H1 (cell line): Measurements from ENCODE around the gene BRIX1. TPM values are rescaled to one million over a fixed set of nuclear protein-coding genes. Genes with fewer than 3 reads are reported as not detected.
A peak's percentile ranks its signal among the peaks of the same experiment; 100 is the strongest.

ENCODE experiments used
- CTCF ChIA-PET: fragments of 300-600 bp; sonication (Branson Sonifier 250); formaldehyde crosslinking; loops from one replicate; lab custom pipeline; 2021; ENCODE audit not compliant: partially characterized antibody; lab: Charles Lee
- POLR2A ChIA-PET: fragments of 300-600 bp; sonication (Branson Sonifier 250); formaldehyde crosslinking; loops from one replicate; lab custom pipeline; 2021; ENCODE audit warnings: inconsistent platforms; ENCODE audit not compliant: partially characterized antibody; lab: Charles Lee
- DNase-seq, 2 experiments: peaks; one replicate each; pipeline versions ENCODE4 v3.0.0 to v3.0.0-alpha.2; 2010 to 2022; ENCODE audit warnings: low spot score in 2 of 2, low read depth in 1 of 2, mixed read lengths in 1 of 2
- FAIRE-seq: peaks from 2 replicates; lab custom pipeline; 2011; peaks lifted over from hg19 to GRCh38; lab: Jason Lieb, UNC
- H2AFZ ChIP-seq: 2 replicates; pipeline ENCODE4 v1.8.1; 2012; ENCODE audit warnings: low read length, inconsistent platforms
- H2AK5ac ChIP-seq: 2 replicates; pipeline ENCODE4 v1.6.1; 2013; ENCODE audit warnings: low read depth, low read length
- H2BK120ac ChIP-seq: replicated peaks from 2 replicates; pipeline ENCODE3; 2013; ENCODE audit warnings: low read depth, low read length, inconsistent platforms
- H2BK12ac ChIP-seq: 2 replicates; pipeline ENCODE4 v1.6.1; 2013; ENCODE audit warnings: low read depth, low read length
- H2BK15ac ChIP-seq: 2 replicates; pipeline ENCODE4 v1.6.1; 2013; ENCODE audit warnings: low read length
- H2BK20ac ChIP-seq: 2 replicates; pipeline ENCODE4 v1.6.1; 2013; ENCODE audit warnings: low read length
- H2BK5ac ChIP-seq: 2 replicates; pipeline ENCODE4 v1.6.1; 2013; ENCODE audit warnings: low read depth, low read length
- H3K14ac ChIP-seq: 2 replicates; pipeline ENCODE4 v1.6.1; 2013; ENCODE audit warnings: inconsistent platforms; ENCODE audit not compliant: insufficient read length
- H3K18ac ChIP-seq: 2 replicates; pipeline ENCODE4 v1.6.1; 2013; ENCODE audit warnings: low read length; ENCODE audit errors: extremely low read depth
- H3K23ac ChIP-seq: 2 replicates; pipeline ENCODE4 v1.6.1; 2013; ENCODE audit warnings: inconsistent platforms; ENCODE audit not compliant: insufficient read length
- H3K23me2 ChIP-seq: 2 replicates; pipeline ENCODE4 v1.6.1; 2013; ENCODE audit warnings: low read depth, low read length
- H3K27ac ChIP-seq: 2 replicates; pipeline ENCODE4 v1.6.1; 2011; ENCODE audit warnings: low read depth, low read length, inconsistent platforms
- H3K27me3 ChIP-seq, 4 experiments: replicated peaks in 1 of 4; 1 replicate in 1 of 4; 2 replicates in 3 of 4; pipeline versions ENCODE4 v1.6.1 to v1.8.1; 2011 to 2013; ENCODE audit warnings: low read length in 3 of 4, mild to moderate bottlenecking in 3 of 4, inconsistent platforms in 2 of 4, mixed read lengths in 2 of 4, moderate library complexity in 1 of 4; ENCODE audit not compliant: control insufficient read depth in 3 of 4, insufficient read depth in 3 of 4; ENCODE audit errors: extremely low read depth in 1 of 4
- H3K36me3 ChIP-seq, 4 experiments: 2 replicates each; pipeline versions ENCODE4 v1.6.1 to v1.8.1; 2011 to 2013; ENCODE audit warnings: mild to moderate bottlenecking in 4 of 4, low read length in 3 of 4, moderate library complexity in 2 of 4, control low read depth in 1 of 4, inconsistent platforms in 1 of 4; ENCODE audit not compliant: insufficient read depth in 4 of 4, control insufficient read depth in 2 of 4
- H3K4ac ChIP-seq: replicated peaks from 2 replicates; pipeline ENCODE3; 2013; ENCODE audit warnings: low read length, low read depth, mixed read lengths, inconsistent platforms; ENCODE audit not compliant: insufficient read length
- H3K4me1 ChIP-seq, 4 experiments: replicated peaks in 1 of 4; 1 replicate in 1 of 4; 2 replicates in 3 of 4; pipeline versions ENCODE4 v1.6.1 to v1.8.1; 2011 to 2013; ENCODE audit warnings: low read length in 3 of 4, inconsistent platforms in 2 of 4, mixed read lengths in 1 of 4; ENCODE audit not compliant: insufficient read depth in 4 of 4, control insufficient read depth in 3 of 4
- H3K4me2 ChIP-seq, 2 experiments: 2 replicates each; pipeline versions ENCODE4 v1.6.1 to v1.8.1; 2011 to 2013; ENCODE audit warnings: low read depth in 2 of 2, low read length in 2 of 2, control low read depth in 1 of 2, inconsistent platforms in 1 of 2, mild to moderate bottlenecking in 1 of 2; ENCODE audit not compliant: insufficient read depth in 1 of 2
- H3K4me3 ChIP-seq, 4 experiments: fragments of 200-600, 300-600 bp in 1 of 4; sonication (generic), shearing (Covaris generic), sonication (Bioruptor Twin) in 1 of 4; 2 replicates each; pipeline versions ENCODE4 v1.5.1 to v1.8.1; 2011 to 2016; ENCODE audit warnings: low read length in 4 of 4, low read depth in 3 of 4, control low read depth in 2 of 4, inconsistent platforms in 2 of 4, mild to moderate bottlenecking in 2 of 4, mixed read lengths in 1 of 4, moderate library complexity in 1 of 4; ENCODE audit not compliant: insufficient read depth in 2 of 4; ENCODE audit errors: extremely low read depth in 1 of 4
- H3K56ac ChIP-seq: replicated peaks from 2 replicates; pipeline ENCODE3; 2013; ENCODE audit warnings: low read depth, mild to moderate bottlenecking, mixed read lengths, low read length, inconsistent platforms; ENCODE audit not compliant: insufficient read length
- H3K79me1 ChIP-seq: 2 replicates; pipeline ENCODE4 v1.6.1; 2013; ENCODE audit warnings: low read depth, low read length, control low read depth
- H3K79me2 ChIP-seq, 2 experiments: 2 replicates each; pipeline versions ENCODE4 v1.6.1 to v1.8.1; 2012 to 2013; ENCODE audit warnings: low read length in 2 of 2, mild to moderate bottlenecking in 2 of 2, inconsistent platforms in 1 of 2; ENCODE audit not compliant: insufficient read depth in 2 of 2, control insufficient read depth in 1 of 2
- H3K9ac ChIP-seq, 4 experiments: replicated peaks in 1 of 4; 1 replicate in 1 of 4; 2 replicates in 3 of 4; pipeline versions ENCODE4 v1.6.1 to v1.8.1; 2011 to 2013; ENCODE audit warnings: low read depth in 3 of 4, low read length in 3 of 4, control low read depth in 2 of 4, mild to moderate bottlenecking in 2 of 4, moderate library complexity in 2 of 4, inconsistent platforms in 1 of 4; ENCODE audit errors: extremely low read depth in 1 of 4
- H3K9me3 ChIP-seq, 2 experiments: 2 replicates each; pipeline versions ENCODE4 v1.6.1 to v1.8.1; 2012 to 2013; ENCODE audit warnings: mild to moderate bottlenecking in 2 of 2, moderate library complexity in 2 of 2, control low read depth in 1 of 2, inconsistent platforms in 1 of 2, low read depth in 1 of 2, low read length in 1 of 2, mixed read lengths in 1 of 2; ENCODE audit not compliant: insufficient read depth in 2 of 2
- H4K20me1 ChIP-seq, 2 experiments: replicated peaks in 1 of 2; 2 replicates each; pipeline versions ENCODE3 to v1.8.1; 2011 to 2013; ENCODE audit warnings: inconsistent platforms in 2 of 2, low read length in 2 of 2, mild to moderate bottlenecking in 1 of 2; ENCODE audit not compliant: insufficient read depth in 2 of 2, control insufficient read depth in 1 of 2
- H4K5ac ChIP-seq: 2 replicates; pipeline ENCODE4 v1.6.1; 2013; ENCODE audit warnings: low read length, low read depth, mixed read lengths, inconsistent platforms; ENCODE audit not compliant: insufficient read length
- H4K8ac ChIP-seq: 2 replicates; pipeline ENCODE4 v1.8.0; 2013; ENCODE audit warnings: mild to moderate bottlenecking, moderate library complexity, low read length, inconsistent platforms; ENCODE audit not compliant: insufficient read depth; ENCODE audit errors: extremely low read depth
- H4K91ac ChIP-seq: replicated peaks from 2 replicates; pipeline ENCODE3; 2013; ENCODE audit warnings: low read length, mixed read lengths, inconsistent platforms; ENCODE audit not compliant: insufficient read length
- BACH1 ChIP-seq: IDR thresholded peaks from 2 replicates; pipeline ENCODE4 v1.6.1; 2012; ENCODE audit warnings: low read length, improper control_type of control experiment
- BCL11A ChIP-seq, 2 experiments: IDR thresholded peaks; one replicate each; pipeline ENCODE4 v1.6.1; 2011; ENCODE audit warnings: low read depth in 2 of 2, low read length in 2 of 2, mild to moderate bottlenecking in 2 of 2
- E2F6 ChIP-seq: IDR thresholded peaks from 2 replicates; pipeline ENCODE4 v1.6.1; 2012; ENCODE audit warnings: inconsistent platforms
- GABPA ChIP-seq: IDR thresholded peaks from 2 replicates; pipeline ENCODE4 v1.6.1; 2011; ENCODE audit warnings: mild to moderate bottlenecking, low read length, moderate library complexity, borderline replicate concordance; ENCODE audit not compliant: insufficient read depth
- HDAC6 ChIP-seq: IDR thresholded peaks from one replicate; pipeline ENCODE4 v1.7.1; 2012; ENCODE audit warnings: low read depth, mild to moderate bottlenecking, inconsistent platforms, low read length, moderate library complexity
- MAFK ChIP-seq: IDR thresholded peaks from 2 replicates; pipeline ENCODE4 v1.6.1; 2012; ENCODE audit warnings: low read depth, mild to moderate bottlenecking, improper control_type of control experiment, low read length
- NANOG ChIP-seq: IDR thresholded peaks from 2 replicates; pipeline ENCODE4 v1.6.1; 2011; ENCODE audit warnings: low read length, low read depth, mild to moderate bottlenecking, inconsistent platforms; ENCODE audit not compliant: insufficient read depth, poor library complexity, severe bottlenecking
- POLR2AphosphoS5 ChIP-seq: IDR thresholded peaks from 2 replicates; pipeline ENCODE4 v1.6.1; 2011; ENCODE audit warnings: low read depth, low read length
- RAD21 ChIP-seq, 2 experiments: IDR thresholded peaks in 1 of 2; conservative IDR thresholded peaks in 1 of 2; 2 replicates each; pipeline ENCODE4 v1.6.1; 2011; ENCODE audit warnings: low read depth in 2 of 2, low read length in 2 of 2, improper control_type of control experiment in 1 of 2, inconsistent platforms in 1 of 2, mild to moderate bottlenecking in 1 of 2, moderate library complexity in 1 of 2
- RBBP5 ChIP-seq: IDR thresholded peaks from 2 replicates; pipeline ENCODE4 v1.7.1; 2012; ENCODE audit warnings: low read depth, mild to moderate bottlenecking, inconsistent platforms, low read length, moderate library complexity, borderline replicate concordance
- SIRT6 ChIP-seq: IDR thresholded peaks from one replicate; pipeline ENCODE4 v1.7.1; 2012; ENCODE audit warnings: low read length, inconsistent platforms
- SP1 ChIP-seq: IDR thresholded peaks from 2 replicates; pipeline ENCODE4 v1.6.1; 2011; ENCODE audit warnings: low read depth, low read length
- TBP ChIP-seq: IDR thresholded peaks from 2 replicates; pipeline ENCODE4 v1.6.1; 2011; ENCODE audit warnings: low read depth, low read length, improper control_type of control experiment
- YY1 ChIP-seq: IDR thresholded peaks from 2 replicates; pipeline ENCODE4 v1.6.1; 2011; ENCODE audit warnings: low read depth, mild to moderate bottlenecking, low read length
- WGBS, 2 experiments: shearing (Covaris generic) in 1 of 2; methylation state at CpG; one replicate each; pipeline versions ENCODE4 v1.1.6 to v1.1.7; 2013 to 2015; ENCODE audit warnings: low lambda C conversion rate in 2 of 2, mixed read lengths in 2 of 2, inconsistent platforms in 1 of 2, low coverage in 1 of 2, missing lambda C conversion rate in 1 of 2; ENCODE audit not compliant: insufficient replicate concordance in 2 of 2, insufficient coverage in 1 of 2, insufficient read length in 1 of 2; ENCODE audit errors: extremely low coverage in 1 of 2, missing lambda C conversion rate in 1 of 2; 5-methylcytosine and 5-hydroxymethylcytosine counted together
- polyA plus RNA-seq, 7 experiments: library from polyadenylated mRNA; depleted of rRNA in 3 of 7; stranded (reverse) in 5 of 7; unstranded in 2 of 7; fragments of >200 nt in 5 of 7; fragments of 200-250 nt in 2 of 7; gene quantifications; 1 replicate in 5 of 7; 2 replicates in 1 of 7; 4 replicates in 1 of 7; pipeline versions ENCODE4 v1.2.1 to v1.2.3, GENCODE V29; 2011 to 2013; ENCODE audit warnings: missing spikeins in 2 of 7, mixed read lengths in 2 of 7
- total RNA-seq: library from RNA; stranded (reverse); fragmentation: NEBNext Ultra II Directional; extraction: Animal tissue kit (Norgen Biotek cat#: 25700); gene quantifications from 2 replicates; pipeline ENCODE4 v1.2.1, GENCODE V29; 2021

Gene BRIX1
- total and polyA plus RNA-seq, 2 of the 8 experiments (the other 6 are each of a cell fraction or from before 2014, with no cell fraction given) = 26.9 to 71.7 TPM

GRCh38 chr5:34928267-34928666 lies 12.8 kb downstream of the BRIX1 start:
- no peak for DNase-seq
- Histone ChIP-seq H3K9me3 (no peaks in the 10 kb centered on the region), H3K4me3 (peak overlapping the region in 1 of 4 experiments; percentile 92; a peak in 1 of 8 replicates), H3K79me1 (peaks cover 3% of the 10 kb centered on the region), H2BK15ac (no peak overlapping the region), H3K23ac (no peak overlapping the region), H4K20me1 (peaks cover 0 to 2% of the 10 kb centered on the region in 2 experiments), H3K9ac (no peak overlapping the region), H3K27ac (no peak overlapping the region), H2BK120ac (no peak overlapping the region), H3K4me1 (no peaks in the 10 kb centered on the region; a peak in 1 of 7 replicates), H3K56ac (no peak overlapping the region), H4K8ac (no peak overlapping the region), H2BK12ac (no peak overlapping the region), H2BK5ac (no peak overlapping the region), H3K23me2 (no peaks in the 10 kb centered on the region), H3K79me2 (peaks cover 4 to 26% of the 10 kb centered on the region in 2 experiments; a peak in 3 of 4 replicates), H3K36me3 (peaks cover 14 to 41% (median 29%) of the 10 kb centered on the region in 4 experiments), H3K4me2 (no peak overlapping the region), H2AK5ac (no peak overlapping the region), H2BK20ac (no peak overlapping the region), H3K4ac (no peak overlapping the region), H4K5ac (no peak overlapping the region), H2AFZ (no peak overlapping the region), H3K27me3 (no peaks in the 10 kb centered on the region), H4K91ac (no peak overlapping the region), H3K14ac (no peak overlapping the region), H3K18ac (no peak overlapping the region)
- ChIA-PET CTCF (interaction anchor here (0.6 to 0.8 kb wide), 2 partner anchors 10 to 915 kb away, joined by 3 read pairs; no protein-coding TSS in a partner anchor), POLR2A (interaction anchor here (0.8 to 3.8 kb wide), 4 partner anchors 9 to 75 kb away, joined by 3 to 51 read pairs (median 8); partner anchors contain the start of genes BRIX1 and RAD1)
- WGBS, 2 experiments = 82% methylated on average over 5 of the region's 5 CpGs; no CpG with 5 or more reads in 1 of the 2 experiments
- no peak for FAIRE-seq
- TF ChIP-seq YY1 (no peak), RAD21 (IDR thresholded peaks at IDR 0.05 in 1 of 2, conservative IDR thresholded peaks at IDR 0.05 in 1 of 2; ENCODE audit: low read depth in 2 of 2, low read length in 2 of 2) (no peak), SIRT6 (no peak), GABPA (no peak), E2F6 (no peak), POLR2AphosphoS5 (no peak), BCL11A (IDR thresholded peaks at IDR 0.05; ENCODE audit: low read depth in 2 of 2, low read length in 2 of 2) (no peak), TBP (no peak), RBBP5 (no peak), MAFK (no peak), BACH1 (no peak), SP1 (no peak), NANOG (no peak), HDAC6 (no peak)
